Dermis blood vessel endothelial cell (primary cell): ENCODE data around the gene GNG7. TPM values are rescaled to one million over a fixed set of nuclear protein-coding genes. Genes with fewer than 3 reads are reported as not detected.
A peak's percentile ranks its signal among the peaks of the same experiment; 100 is the strongest.
"Not testable (repeated sequence)": the region's sequence is repeated elsewhere in the genome, so short reads cannot be mapped to it uniquely, and the experiment has no call there.

Source experiments
- DNase-seq: peaks from one replicate; pipeline ENCODE4 v3.0.0; 2010
- total RNA-seq: library from RNA; depleted of rRNA; stranded (reverse); fragments of >200 nt; gene quantifications from 2 replicates; pipeline ENCODE4 v1.2.3, GENCODE V29; 2014

The GNG7 gene
- total RNA-seq, 1 donor from 2014 or later: 1.0 TPM

- DNase-seq: no peak
Observed at GRCh38 chr19:2550431-2551171, 151.9 kb downstream of the GNG7 start.

GRCh38 chr19:2549701-2550191 is 152.7 kb downstream of the GNG7 start:
- peak; percentile 83 for DNase-seq

GRCh38 chr19:2548966-2549365 is 153.5 kb downstream of the GNG7 start:
- DNase-seq: no peak

GRCh38 chr19:2547721-2548120 is 154.8 kb downstream of the GNG7 start:
- no peak for DNase-seq

GRCh38 chr19:2547033-2547680 is 155.3 kb downstream of the GNG7 start:
- DNase-seq: no peak

- DNase-seq: peak; percentile 81
Observed at GRCh38 chr19:2546128-2547032, 156.1 kb downstream of the GNG7 start.

- DNase-seq: not testable (repeated sequence)
Observed at GRCh38 chr19:2545416-2546127, 156.9 kb downstream of the GNG7 start.

- no peak for DNase-seq
Observed at GRCh38 chr19:2544576-2545415, 157.7 kb downstream of the GNG7 start.

- DNase-seq: peak; percentile 99
Observed at GRCh38 chr19:2543463-2544442, 158.7 kb downstream of the GNG7 start.

GRCh38 chr19:2543072-2543462 is 159.4 kb downstream of the GNG7 start:
- DNase-seq: not testable (repeated sequence)

GRCh38 chr19:2542341-2543069 is 160.0 kb downstream of the GNG7 start:
- DNase-seq: peak; percentile 76

GRCh38 chr19:2540646-2541454 is 161.6 kb downstream of the GNG7 start:
- peak; percentile 98 for DNase-seq

- DNase-seq: no peak
Observed at GRCh38 chr19:2540251-2540645, 162.2 kb downstream of the GNG7 start.

GRCh38 chr19:2538096-2538757 is 164.3 kb downstream of the GNG7 start:
- DNase-seq: no peak

GRCh38 chr19:2537584-2537983 is 164.9 kb downstream of the GNG7 start:
- not testable (repeated sequence) for DNase-seq

- no peak for DNase-seq
Observed at GRCh38 chr19:2536461-2536860, 166.0 kb downstream of the GNG7 start.

GRCh38 chr19:2534423-2535013 is 168.0 kb downstream of the GNG7 start:
- no peak for DNase-seq
